Activated CD8-positive, alpha-beta T cell treated with anti-CD3 and anti-CD28 coated beads for 36 hours (primary cell): Measurements from ENCODE around the gene SARS1. TPM values are rescaled to one million over a fixed set of nuclear protein-coding genes. Genes with fewer than 3 reads are reported as not detected.

Source experiments
- ATAC-seq: fragments of 200-7000 bp; cut with Tn5 transposase; one replicate; pipeline ENCODE4 v1.10.0; 2021; ENCODE audit warnings: mild to moderate bottlenecking, moderate library complexity
- CTCF ChIA-PET: fragments of 350-600 bp; sonication (Branson Sonifier 250); formaldehyde crosslinking; loops from one replicate; lab custom pipeline; 2021; ENCODE audit warnings: antibody characterized with exemption; lab: Charles Lee
- POLR2A ChIA-PET: fragments of 350-600 bp; sonication (Branson Sonifier 250); formaldehyde crosslinking; loops from one replicate; lab custom pipeline; 2021; ENCODE audit warnings: antibody characterized with exemption; lab: Charles Lee
- DNase-seq: peaks from one replicate; pipeline ENCODE4 v3.0.0-alpha.2; 2020
- H3K27ac Mint-ChIP-seq: one replicate; pipeline ENCODE4 v1.8.0; 2021; ENCODE audit warnings: mild to moderate bottlenecking, mixed read lengths
- H3K27me3 Mint-ChIP-seq: one replicate; pipeline ENCODE4 v1.8.0; 2021; ENCODE audit warnings: mixed read lengths
- H3K36me3 Mint-ChIP-seq: one replicate; pipeline ENCODE4 v1.8.0; 2021; ENCODE audit warnings: low read depth, mixed read lengths
- H3K4me1 Mint-ChIP-seq: one replicate; pipeline ENCODE4 v1.8.0; 2021; ENCODE audit warnings: low read depth, mixed read lengths
- H3K4me3 Mint-ChIP-seq: one replicate; pipeline ENCODE4 v1.8.0; 2021; ENCODE audit warnings: mild to moderate bottlenecking, moderate library complexity, mixed read lengths
- H3K9me3 Mint-ChIP-seq: one replicate; pipeline ENCODE4 v1.8.0; 2021; ENCODE audit warnings: mixed read lengths
- intact Hi-C: fragments of 100-400 bp; cut with micrococcal nuclease; formaldehyde crosslinking; loops from one replicate; pipeline ENCODE4 v1.10.0; 2022
- total RNA-seq, 2 experiments: library from RNA; stranded (reverse); gene quantifications; one replicate each; pipeline ENCODE4 v1.2.3, GENCODE V29; 2021
- TF ChIP-seq, protein P1 (sequence below): fragments of 200-600 bp; IDR thresholded peaks from one replicate; pipeline ENCODE4 v1.8.0; 2022; ENCODE audit warnings: antibody characterized with exemption, mild to moderate bottlenecking

SARS1 gene
- total RNA-seq, 2 experiments from 2014 or later: 226 to 228 TPM

DNA sequence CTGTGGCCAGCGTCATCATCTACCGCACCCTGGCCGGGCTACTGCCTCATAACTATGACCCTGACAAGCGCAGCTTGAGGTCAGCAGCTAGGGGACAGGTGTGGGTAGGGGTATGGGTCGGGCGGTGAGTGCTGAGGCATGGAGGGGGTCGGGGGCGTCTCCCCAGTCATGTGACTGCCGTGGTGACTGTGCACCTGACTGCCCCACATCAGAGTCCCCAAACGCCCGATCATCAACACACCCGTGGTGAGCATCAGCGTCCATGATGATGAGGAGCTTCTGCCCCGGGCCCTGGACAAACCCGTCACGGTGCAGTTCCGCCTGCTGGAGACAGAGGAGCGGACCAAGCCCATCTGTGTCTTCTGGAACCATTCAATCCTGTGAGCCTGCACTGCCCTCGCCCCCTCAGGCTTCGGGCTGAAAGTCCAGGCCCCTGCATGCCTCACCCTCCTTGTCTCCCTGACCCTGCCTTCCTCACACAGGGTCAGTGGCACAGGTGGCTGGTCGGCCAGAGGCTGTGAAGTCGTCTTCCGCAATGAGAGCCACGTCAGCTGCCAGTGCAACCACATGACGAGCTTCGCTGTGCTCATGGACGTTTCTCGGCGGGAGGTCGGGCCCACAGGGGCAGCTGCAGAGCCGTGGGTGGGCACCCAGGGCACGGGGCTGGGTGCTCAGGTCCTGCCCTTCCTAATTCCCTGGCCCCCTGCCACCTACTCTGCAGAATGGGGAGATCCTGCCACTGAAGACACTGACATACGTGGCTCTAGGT lies 55.7 kb downstream of the SARS1 start:
- Mint-ChIP-seq H3K27me3 (no peaks in the 10 kb centered on the region), H3K4me3 (no peak overlapping the region), H3K36me3 (no peaks in the 10 kb centered on the region), H3K4me1 (no peaks in the 10 kb centered on the region), H3K27ac (no peak overlapping the region), H3K9me3 (no peaks in the 10 kb centered on the region)
- CTCF ChIA-PET: interaction anchor here (0.7 to 2.5 kb wide), 2 partner anchors 68 to 129 kb away, joined by 3 to 11 read pairs; partner anchors contain the start of gene SORT1
- TF ChIP-seq, protein P1, sequence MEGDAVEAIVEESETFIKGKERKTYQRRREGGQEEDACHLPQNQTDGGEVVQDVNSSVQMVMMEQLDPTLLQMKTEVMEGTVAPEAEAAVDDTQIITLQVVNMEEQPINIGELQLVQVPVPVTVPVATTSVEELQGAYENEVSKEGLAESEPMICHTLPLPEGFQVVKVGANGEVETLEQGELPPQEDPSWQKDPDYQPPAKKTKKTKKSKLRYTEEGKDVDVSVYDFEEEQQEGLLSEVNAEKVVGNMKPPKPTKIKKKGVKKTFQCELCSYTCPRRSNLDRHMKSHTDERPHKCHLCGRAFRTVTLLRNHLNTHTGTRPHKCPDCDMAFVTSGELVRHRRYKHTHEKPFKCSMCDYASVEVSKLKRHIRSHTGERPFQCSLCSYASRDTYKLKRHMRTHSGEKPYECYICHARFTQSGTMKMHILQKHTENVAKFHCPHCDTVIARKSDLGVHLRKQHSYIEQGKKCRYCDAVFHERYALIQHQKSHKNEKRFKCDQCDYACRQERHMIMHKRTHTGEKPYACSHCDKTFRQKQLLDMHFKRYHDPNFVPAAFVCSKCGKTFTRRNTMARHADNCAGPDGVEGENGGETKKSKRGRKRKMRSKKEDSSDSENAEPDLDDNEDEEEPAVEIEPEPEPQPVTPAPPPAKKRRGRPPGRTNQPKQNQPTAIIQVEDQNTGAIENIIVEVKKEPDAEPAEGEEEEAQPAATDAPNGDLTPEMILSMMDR: no peak
- POLR2A ChIA-PET: no interaction called here
- no peak for DNase-seq
- no peak for ATAC-seq
- intact Hi-C loops: no loop called here

DNA sequence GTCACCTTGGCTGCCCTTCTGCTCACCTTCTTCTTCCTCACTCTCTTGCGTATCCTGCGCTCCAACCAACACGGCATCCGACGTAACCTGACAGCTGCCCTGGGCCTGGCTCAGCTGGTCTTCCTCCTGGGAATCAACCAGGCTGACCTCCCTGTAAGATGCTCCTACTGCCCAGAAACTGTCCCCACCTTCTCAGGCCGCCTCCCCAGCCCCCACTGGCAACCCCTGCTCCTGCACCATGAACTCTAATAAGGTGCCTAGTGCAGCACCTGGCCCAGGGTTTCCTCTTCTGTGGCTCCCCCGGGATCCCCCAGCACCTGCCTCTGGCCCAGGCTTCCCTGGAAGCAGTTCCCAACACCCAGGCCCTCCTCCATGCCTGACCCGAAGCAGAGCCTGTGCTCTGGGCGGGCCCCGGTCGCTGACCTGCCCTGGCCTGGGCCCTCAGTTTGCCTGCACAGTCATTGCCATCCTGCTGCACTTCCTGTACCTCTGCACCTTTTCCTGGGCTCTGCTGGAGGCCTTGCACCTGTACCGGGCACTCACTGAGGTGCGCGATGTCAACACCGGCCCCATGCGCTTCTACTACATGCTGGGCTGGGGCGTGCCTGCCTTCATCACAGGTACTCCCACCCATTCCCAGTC lies 56.4 kb downstream of the SARS1 start:
- no peak overlapping the region for H3K27ac Mint-ChIP-seq
- CTCF ChIA-PET: interaction anchor here (2.5 kb wide), 1 partner anchor 129 kb away, joined by 11 read pairs; the partner anchor contains the start of gene SORT1

DNA sequence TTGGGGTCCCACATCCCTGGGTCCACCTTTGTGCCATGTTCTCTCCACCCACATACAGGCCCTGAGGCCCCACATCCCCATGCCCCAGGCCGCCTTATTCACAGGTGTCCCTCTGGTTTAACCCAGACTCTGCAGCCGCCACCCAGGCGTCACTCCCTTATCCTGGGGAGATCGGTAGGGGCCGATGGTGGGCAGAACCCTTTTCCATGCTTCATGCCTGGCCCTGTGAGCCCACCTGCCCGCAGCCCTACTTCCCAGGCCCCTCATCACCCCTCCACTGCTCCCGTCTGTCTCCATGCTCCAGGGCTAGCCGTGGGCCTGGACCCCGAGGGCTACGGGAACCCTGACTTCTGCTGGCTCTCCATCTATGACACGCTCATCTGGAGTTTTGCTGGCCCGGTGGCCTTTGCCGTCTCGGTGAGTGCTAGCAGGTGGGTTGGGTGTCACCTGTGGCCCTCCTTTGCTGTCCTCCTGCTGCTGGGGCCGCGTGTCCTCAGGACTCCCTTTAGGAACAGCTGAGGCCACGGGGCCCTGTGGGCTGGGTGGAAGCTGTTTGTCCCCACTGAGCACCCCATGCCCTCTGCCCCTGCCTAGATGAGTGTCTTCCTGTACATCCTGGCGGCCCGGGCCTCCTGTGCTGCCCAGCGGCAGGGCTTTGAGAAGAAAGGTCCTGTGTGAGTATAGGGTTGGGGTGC lies 57.1 kb downstream of the SARS1 start:
- no peak overlapping the region for H3K27ac Mint-ChIP-seq

More for the DNA sequence above, 56.4 kb downstream of the SARS1 start:
- Mint-ChIP-seq H3K4me1 (no peaks in the 10 kb centered on the region), H3K9me3 (no peaks in the 10 kb centered on the region), H3K36me3 (no peaks in the 10 kb centered on the region), H3K4me3 (no peak overlapping the region), H3K27me3 (no peaks in the 10 kb centered on the region)
- TF ChIP-seq, protein P1: no peak
- DNase-seq (no peak), ATAC-seq (no peak)
- POLR2A ChIA-PET: no interaction called here
- intact Hi-C loops: no loop called here

DNA sequence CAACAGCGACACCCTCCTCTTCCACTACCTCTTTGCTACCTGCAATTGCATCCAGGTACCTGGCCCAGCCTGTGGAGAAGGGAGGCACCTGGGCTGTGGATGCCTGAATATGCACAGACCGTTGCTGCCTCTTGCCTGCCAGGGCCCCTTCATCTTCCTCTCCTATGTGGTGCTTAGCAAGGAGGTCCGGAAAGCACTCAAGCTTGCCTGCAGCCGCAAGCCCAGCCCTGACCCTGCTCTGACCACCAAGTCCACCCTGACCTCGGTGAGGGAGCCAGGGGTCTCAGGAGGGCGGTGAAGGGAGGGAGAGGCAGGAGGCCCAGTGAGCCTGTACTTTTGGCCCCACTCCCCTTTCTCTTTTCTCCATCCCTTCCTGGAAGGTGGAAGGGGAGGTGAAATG lies 57.7 kb downstream of the SARS1 start:
- H3K27ac Mint-ChIP-seq: no peak overlapping the region
- ATAC-seq (no peak), DNase-seq (no peak)
- intact Hi-C loops: no loop called here
- H3K4me3 Mint-ChIP-seq: no peak overlapping the region
- H3K27me3 Mint-ChIP-seq: no peaks in the 10 kb centered on the region
- H3K4me1 Mint-ChIP-seq: no peaks in the 10 kb centered on the region
- H3K9me3 Mint-ChIP-seq: no peaks in the 10 kb centered on the region
- TF ChIP-seq, protein P1: no peak
- ChIA-PET POLR2A (no interaction called here), CTCF (no interaction called here)
- no peaks in the 10 kb centered on the region for H3K36me3 Mint-ChIP-seq

More for the DNA sequence above, 57.1 kb downstream of the SARS1 start:
- Mint-ChIP-seq H3K36me3 (no peaks in the 10 kb centered on the region), H3K4me3 (no peak overlapping the region), H3K4me1 (no peaks in the 10 kb centered on the region), H3K27me3 (no peaks in the 10 kb centered on the region), H3K9me3 (no peaks in the 10 kb centered on the region)
- DNase-seq: no peak
- ChIA-PET CTCF (no interaction called here), POLR2A (no interaction called here)
- intact Hi-C loops: no loop called here
- ATAC-seq: no peak
- TF ChIP-seq, protein P1: no peak
